H1 (cell line): ENCODE data around the gene SEC63.

Source experiments
- ATF3 ChIP-seq: IDR thresholded peaks from 2 replicates; pipeline ENCODE4 v1.6.1; 2011; ENCODE audit warnings: low read depth, mild to moderate bottlenecking, low read length; ENCODE audit not compliant: insufficient read depth
- CTCF ChIP-seq, 3 experiments: IDR thresholded peaks; 1 replicate in 2 of 3; 2 replicates in 1 of 3; pipeline versions ENCODE4 v1.5.1 to v1.6.1; 2011; ENCODE audit warnings: low read length in 3 of 3, mild to moderate bottlenecking in 3 of 3, inconsistent platforms in 2 of 3, low read depth in 1 of 3, moderate library complexity in 1 of 3; ENCODE audit not compliant: insufficient read depth in 1 of 3; ENCODE audit errors: control extremely low read depth in 1 of 3
- E2F6 ChIP-seq: IDR thresholded peaks from 2 replicates; pipeline ENCODE4 v1.6.1; 2012; ENCODE audit warnings: inconsistent platforms
- EP300 ChIP-seq, 2 experiments: IDR thresholded peaks; 1 replicate in 1 of 2; 2 replicates in 1 of 2; pipeline ENCODE4 v1.6.1; 2011 to 2012; ENCODE audit warnings: low read depth in 2 of 2, low read length in 2 of 2, mild to moderate bottlenecking in 2 of 2, borderline replicate concordance in 1 of 2, inconsistent platforms in 1 of 2, moderate library complexity in 1 of 2
- KDM1A ChIP-seq: fragments of 200-600, 300-600 bp; sonication (generic); IDR thresholded peaks from 2 replicates; pipeline ENCODE4 v1.7.1; 2016; ENCODE audit warnings: mild to moderate bottlenecking, low read length, borderline replicate concordance
- NANOG ChIP-seq: IDR thresholded peaks from 2 replicates; pipeline ENCODE4 v1.6.1; 2011; ENCODE audit warnings: low read length, low read depth, mild to moderate bottlenecking, inconsistent platforms; ENCODE audit not compliant: insufficient read depth, poor library complexity, severe bottlenecking
- SIN3A ChIP-seq, 2 experiments: IDR thresholded peaks in 1 of 2; conservative IDR thresholded peaks in 1 of 2; 2 replicates each; pipeline ENCODE4 v1.6.1; 2011 to 2012; ENCODE audit warnings: low read length in 2 of 2, improper control_type of control experiment in 1 of 2, low read depth in 1 of 2, mild to moderate bottlenecking in 1 of 2
- TCF12 ChIP-seq: IDR thresholded peaks from 2 replicates; pipeline ENCODE4 v1.6.1; 2011; ENCODE audit warnings: low read depth, mild to moderate bottlenecking, low read length
- USF2 ChIP-seq: IDR thresholded peaks from 2 replicates; pipeline ENCODE4 v1.6.1; 2011; ENCODE audit warnings: low read length, improper control_type of control experiment
- ZNF274 ChIP-seq: IDR thresholded peaks from 2 replicates; pipeline ENCODE4 v1.7.0; 2012; ENCODE audit warnings: low read length, borderline replicate concordance; ENCODE audit errors: extremely low read depth

GRCh38 chr6:107833136-107833535, 124.9 kb downstream of the SEC63 start:
- no peak for TF ChIP-seq CTCF (IDR thresholded peaks at IDR 0.05; ENCODE audit: control extremely low read depth in 1 of 3, insufficient read depth in 1 of 3, low read depth in 1 of 3, low read length in 3 of 3)
- TF ChIP-seq E2F6, result no peak
- TF ChIP-seq KDM1A, result no peak
- no peak for TF ChIP-seq SIN3A (conservative IDR thresholded peaks at IDR 0.05 in 1 of 2, IDR thresholded peaks at IDR 0.05 in 1 of 2; ENCODE audit: low read depth in 1 of 2, low read length in 2 of 2)
- TF ChIP-seq USF2, result no peak
- no peak for TF ChIP-seq EP300 (IDR thresholded peaks at IDR 0.05; ENCODE audit: borderline replicate concordance in 1 of 2, low read depth in 2 of 2, low read length in 2 of 2)
- TF ChIP-seq TCF12, result no peak
- no peak for TF ChIP-seq ATF3
- no peak for TF ChIP-seq NANOG
- TF ChIP-seq ZNF274, result no peak
